HG03565 (cell line): ENCODE results near the gene SEPTIN12.
"Not testable (repeated sequence)": the region's sequence is repeated elsewhere in the genome, so short reads cannot be mapped to it uniquely, and the experiment has no call there.

Source experiments
- ATAC-seq: cut with Tn5 transposase; IDR thresholded peaks from one replicate; pipeline ENCODE4 v1.9.1; 2021; ENCODE audit warnings: mild to moderate bottlenecking, moderate library complexity; ENCODE audit not compliant: unreplicated experiment

The SEPTIN12 gene

DNA sequence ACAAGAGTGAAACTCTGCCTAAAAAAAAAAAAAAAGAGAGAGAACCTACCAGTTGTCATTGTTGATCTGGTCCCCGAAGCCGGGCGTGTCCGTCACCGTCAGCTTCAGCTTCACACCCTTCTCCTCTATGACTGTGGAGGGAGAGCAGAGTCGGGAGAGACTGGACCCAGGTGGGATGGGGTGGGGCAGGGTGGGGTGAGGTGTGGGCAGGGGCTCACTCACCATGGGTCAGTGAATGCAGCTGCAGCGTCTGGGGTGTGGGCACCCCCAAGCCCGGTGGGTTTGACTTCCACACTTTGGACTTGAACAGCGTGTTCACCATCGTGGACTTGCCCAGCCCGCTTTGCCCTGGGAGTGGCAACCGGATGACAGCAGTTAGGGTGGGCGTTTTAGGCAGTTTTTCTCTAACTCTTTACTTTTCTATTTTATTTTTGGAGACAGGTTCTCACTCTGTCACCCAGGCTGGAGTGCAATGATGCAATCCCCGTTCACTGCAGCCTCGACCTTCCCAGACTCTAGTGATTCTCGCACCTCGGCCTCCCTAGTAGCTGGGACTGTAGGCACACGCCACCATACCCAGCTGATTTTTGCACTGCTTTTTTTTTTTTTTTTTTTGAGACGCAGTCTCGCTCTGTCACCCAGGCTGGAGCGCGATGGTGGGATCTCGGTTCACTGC, 2.2 kb downstream of the SEPTIN12 start:
- no peak for ATAC-seq

DNA sequence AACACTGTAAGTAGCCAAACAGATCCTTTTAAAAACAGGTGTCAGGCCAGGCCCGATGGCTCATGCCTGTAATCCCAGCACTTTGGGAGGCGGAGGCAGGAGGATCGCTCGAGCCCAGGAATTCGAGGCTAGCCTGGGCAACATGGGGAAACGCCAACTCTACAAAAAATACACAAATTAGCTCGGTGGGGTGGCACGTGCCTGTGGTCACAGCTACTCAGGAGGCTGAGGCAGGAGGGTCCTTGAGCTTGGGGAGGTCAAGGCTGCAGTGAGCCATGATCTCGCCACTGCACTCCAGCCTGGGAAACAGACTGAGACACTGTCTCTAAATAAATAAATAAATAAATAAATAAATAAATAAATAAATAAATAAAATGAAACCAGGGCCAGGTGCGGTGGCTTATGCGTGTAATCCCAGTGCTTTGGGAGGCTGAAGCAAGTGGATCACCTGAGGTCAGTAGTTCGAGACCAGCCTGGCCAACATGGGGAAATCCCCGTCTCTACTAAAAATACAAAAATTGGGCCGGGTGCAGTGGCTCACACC, 3.6 kb downstream of the SEPTIN12 start:
- ATAC-seq: not testable (repeated sequence)

GRCh38 chr16:4783951-4784336, 4.2 kb downstream of the SEPTIN12 start:
- no peak for ATAC-seq

GRCh38 chr16:4783251-4783950, 4.7 kb downstream of the SEPTIN12 start:
- no peak for ATAC-seq

DNA sequence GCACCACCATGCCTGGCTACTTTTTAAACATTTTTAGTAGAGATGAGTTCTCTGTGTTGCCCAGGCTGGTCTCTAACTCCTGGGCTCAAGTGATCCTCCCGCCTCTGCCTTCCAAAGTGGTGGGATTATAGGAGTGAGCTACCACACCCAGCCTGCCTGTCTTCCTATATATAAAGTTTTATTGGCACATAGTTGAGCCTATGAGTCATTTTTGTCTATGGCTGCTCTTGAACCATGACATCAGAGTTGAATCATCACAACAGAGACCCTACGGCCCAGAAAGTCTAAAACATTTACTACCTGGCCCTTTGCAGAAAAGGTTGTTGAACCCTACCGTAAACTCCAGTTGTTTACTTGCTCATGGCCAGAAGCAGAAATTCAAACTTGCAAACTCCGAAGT, 7.9 kb downstream of the SEPTIN12 start:
- no peak for ATAC-seq

- no peak for ATAC-seq
Observed at GRCh38 chr16:4778050-4778392, 10.1 kb downstream of the SEPTIN12 start.

DNA sequence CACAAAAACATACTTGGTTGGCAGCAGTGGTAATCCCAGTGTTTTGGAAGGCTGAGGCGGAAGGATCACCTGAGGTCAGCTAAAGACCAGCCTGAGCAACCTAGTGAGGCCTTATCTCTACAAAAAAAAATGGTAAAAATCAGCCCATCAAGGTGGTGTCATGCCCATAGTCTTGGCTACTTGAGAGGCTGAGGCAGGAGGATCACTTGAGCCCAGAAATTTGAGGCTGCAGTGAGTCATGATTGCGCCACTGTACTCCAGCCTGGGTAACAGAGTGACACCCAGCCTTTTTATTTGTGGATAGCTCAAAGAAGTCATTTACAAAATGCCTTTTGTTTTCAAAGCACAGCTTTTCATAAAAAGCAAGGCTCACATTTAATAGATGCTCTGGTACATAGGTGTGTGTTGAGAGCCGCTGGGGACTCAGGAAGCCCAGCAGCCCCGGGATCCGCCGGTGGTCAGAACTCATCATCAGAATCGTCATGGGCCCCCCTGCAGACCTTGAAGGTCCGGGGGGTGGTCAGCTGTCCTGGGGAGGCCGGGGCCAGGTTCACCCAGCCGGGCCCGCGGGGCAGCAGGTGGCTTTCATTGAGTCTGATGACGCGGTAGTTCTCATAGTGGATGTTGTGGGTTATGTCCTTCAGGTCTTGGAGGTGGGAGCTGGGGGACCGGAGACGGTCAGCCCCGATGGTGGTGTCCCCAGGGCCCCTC, 10.7 kb downstream of the SEPTIN12 start:
- no peak for ATAC-seq

DNA sequence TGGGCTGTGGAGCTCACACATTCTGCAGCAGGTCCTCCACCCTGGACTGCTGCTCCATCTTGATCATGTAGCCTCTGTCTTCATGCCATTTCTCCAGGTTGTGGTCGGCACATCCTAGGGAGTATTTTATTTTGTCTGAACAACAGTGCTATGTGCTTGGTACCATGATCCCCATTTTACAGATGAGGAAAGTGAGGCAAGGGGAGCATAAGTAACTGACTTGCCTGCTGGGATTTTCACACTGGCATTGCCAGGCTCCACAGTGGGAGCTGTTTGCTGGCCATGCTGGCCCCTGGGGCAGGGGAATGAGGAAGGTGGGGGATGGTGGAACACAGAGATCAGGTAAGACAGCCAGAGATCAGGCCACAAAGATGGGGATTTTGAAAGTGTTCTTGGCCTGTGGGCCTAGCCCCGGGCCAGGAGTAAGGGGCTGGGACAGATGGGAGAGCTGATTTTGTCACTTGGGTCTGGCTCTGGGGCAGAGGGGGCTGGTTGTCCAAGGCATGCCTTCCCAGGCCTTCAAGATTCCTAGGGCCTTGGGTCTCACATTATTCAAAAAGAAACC, 11.9 kb downstream of the SEPTIN12 start:
- no peak for ATAC-seq

GRCh38 chr16:4775005-4775404, 13.1 kb downstream of the SEPTIN12 start:
- ATAC-seq: no peak

- ATAC-seq: no peak
Observed at GRCh38 chr16:4772351-4772750, 15.8 kb downstream of the SEPTIN12 start.

DNA sequence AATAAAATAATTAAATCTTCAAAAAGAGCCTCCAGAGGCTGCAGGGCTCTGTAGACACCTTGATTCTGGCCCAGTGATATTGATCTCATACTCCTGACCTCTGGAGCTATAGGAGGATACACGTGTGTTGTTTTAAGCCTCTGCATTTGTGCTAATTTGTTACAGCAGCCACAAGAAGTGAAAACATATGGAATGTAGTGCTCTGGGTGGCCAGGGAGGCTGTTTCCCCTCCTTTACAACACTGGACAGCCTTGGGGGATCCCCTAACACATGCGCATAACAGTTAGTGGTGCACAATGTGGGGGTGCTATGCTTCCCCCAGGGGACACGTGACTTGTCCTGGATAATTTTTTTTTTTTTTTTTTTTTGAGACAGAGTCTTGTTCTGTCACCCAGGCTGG, 16.5 kb downstream of the SEPTIN12 start:
- ATAC-seq: no peak

DNA sequence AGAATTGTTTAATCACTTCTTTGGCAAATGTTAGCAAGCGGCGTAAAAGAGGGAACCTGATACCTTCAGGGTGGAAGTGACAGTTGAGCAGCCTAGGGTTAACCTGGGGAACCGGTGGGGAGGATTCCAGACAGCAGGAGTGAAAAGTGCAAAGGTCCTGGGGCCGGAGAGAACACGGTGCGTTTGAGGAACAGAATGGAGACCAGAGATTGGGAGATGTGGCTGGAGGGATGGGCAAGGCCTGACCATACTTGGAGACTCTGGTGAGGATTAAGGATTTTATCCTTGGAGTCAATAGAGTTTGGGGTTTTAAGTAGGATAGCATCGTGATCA, 18.9 kb downstream of the SEPTIN12 start:
- ATAC-seq: no peak

DNA sequence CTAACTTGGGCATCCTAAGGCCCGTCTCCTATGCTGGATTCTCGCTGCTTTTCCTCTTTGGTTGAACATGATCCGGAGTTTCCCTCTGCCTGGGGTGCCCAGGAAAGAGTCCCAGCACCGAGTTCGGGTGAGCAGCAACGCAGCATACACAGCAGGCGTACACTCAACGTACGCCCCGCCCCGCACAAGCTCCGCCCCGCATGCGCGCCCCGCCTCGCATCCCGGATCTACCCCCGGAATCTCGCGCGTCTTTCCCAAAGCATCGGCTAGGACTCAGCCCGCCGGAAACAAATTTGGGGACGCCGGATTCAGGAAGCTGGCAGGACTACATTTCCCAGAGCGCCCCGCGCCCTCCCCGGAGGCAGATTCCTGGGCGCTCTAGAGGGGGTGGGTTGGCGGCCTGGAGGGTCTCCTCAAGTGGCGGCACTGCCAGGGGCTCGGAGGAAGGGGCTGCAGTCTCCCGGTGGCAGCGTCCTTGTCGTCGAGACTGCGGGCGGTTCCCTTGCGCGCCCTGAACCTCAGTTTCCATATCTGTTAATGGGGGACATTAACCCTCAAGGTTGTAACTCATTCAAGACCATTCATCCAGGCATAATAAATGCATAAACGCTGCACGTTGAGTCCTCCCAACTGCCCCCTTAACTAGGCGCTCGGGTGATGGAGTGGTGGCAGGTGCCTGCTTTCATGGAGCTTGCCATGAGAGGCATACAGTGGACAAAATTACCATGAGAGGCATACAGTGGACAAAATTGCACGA, 19.4 kb downstream of the SEPTIN12 start:
- peak; percentile 45 for ATAC-seq

DNA sequence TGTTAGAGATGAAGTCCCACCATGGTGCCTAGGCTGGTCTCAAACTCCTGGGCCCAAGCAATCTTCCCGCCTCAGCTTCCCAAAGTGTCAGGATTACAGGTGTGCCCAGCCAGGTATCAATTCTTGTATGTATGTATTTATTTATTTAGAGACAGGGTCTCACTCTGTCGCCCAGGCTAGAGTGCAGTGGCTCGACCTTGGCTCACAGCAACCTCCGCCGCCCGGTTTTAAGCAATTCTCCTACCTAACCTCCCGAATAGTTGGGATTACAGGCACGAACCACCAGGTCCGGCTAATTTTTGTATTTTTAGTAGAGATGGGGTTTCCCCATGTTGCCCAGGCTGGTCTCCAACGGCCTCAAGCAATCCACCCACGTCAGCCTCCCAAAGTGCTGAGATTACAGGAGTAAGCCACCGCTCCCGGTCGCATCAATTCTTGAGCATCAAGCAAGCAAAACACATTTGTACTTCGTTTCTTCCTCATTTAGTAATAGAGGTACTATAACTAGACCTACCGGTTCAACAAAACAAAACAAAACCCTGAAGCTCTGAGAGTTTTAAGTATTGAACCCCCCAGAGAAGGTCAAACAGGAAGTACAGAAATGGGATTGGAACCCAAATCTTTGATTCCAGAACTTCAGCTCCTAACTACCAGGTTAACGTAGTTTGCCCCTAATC, 20.1 kb downstream of the SEPTIN12 start:
- ATAC-seq: no peak

DNA sequence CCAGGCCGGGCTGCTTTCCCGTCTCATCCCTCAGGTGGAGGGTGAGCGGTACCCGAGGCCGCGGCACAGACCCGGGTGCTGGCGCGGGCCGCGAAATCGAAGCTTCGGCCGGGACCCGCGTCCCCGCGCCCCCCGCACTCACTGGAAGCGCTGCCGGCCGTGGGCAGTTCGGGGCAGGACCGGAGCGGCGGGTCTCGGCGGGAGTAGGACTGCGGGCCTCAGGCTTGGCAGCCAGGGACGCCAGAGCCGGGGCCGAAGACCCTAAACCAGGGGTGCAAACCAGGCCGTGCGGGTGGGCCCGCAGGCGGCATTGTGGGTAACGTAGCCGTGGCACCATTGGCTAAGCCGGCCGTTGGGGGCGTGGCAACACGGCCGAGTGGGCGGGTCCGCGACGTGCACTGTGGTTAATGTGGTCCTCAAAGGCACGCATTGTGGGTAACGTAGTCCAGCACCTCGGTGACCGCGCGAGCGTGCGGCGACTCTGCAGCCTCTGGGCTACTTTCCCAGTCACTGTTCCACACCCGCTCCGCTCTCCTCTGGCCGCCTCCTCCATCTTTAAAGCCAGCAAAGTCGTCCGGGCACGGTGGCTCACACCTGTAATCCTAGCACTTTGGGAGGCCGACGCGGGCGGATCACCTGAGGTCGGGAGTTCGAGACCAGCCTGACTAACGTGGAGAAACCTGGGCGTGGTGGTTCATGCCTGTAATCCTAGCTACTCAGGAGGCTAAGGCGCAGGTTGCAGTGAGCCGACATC, 21.1 kb downstream of the SEPTIN12 start, which contains the start of gene ZNF500:
Gene ZNF500 (minus strand): TSS at position 288 of the 754 bp plus-strand sequence. CDS start 1,184 bp downstream, outside the sequence.
- ATAC-seq: peak; percentile 83

DNA sequence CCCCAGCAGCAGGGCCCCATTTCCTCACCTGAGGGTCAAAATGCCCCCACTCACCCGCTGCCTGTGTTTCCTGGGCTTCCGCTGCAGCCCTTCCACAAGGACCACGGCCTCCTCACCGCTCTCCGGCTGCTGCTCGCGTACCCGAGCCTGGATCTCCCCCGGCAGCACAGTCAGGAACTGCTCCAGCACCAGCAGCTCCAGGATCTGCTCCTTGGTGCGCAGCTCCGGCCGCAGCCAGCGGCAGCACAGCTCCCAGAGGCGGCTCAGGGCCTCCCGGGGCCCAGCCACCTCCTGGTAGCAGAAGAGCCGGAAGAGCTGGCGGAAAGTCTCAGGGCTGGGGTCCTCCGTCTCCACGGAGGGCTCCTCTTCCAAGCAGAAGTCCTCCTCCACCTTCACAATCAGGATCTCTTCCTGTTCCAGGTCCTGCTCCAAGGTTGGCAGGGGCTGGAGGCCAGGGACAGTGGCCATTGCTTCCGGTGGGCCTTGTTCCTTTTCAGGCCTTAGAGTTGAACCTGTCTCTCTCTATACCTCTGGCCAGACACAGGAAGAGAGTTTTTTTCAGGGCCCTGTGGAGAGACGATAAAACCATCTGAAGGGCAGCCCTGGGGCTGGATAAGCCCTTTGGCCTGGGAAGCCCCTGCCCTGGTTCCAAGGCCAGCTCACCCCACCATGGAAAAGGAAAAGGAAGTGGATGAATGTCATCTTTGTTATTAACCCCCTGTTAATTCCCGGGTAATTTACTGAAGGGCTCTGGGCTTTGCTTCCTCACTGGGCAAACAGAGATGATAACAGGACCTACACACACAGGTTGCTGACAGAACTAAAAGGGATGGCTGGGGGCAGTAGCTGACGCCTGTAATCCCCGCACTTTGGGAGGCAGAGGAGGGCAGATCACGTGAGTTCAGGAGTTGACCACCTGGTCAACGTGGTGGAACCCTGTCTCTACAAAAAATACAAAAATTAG, 22.4 kb downstream of the SEPTIN12 start:
- no peak for ATAC-seq

DNA sequence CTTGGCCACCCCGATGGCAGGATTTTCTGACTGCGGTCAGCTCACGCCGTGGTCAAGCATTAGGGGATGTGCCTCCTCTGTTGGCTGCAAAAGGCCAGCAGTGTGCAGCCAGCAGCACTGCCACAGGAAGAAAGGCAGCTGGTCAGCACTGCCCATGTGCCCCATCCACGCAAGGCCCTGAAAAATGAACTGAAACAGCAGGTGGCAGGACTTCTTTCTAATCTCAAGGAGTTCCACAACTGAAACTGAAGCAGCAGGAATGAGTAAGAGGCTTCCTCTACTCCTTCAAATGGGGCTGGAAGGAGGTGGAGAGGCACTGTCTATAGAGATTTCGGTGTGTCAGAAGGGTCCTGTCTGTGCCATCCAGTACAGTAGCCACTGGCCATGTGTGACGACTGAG, 24.4 kb downstream of the SEPTIN12 start:
- no peak for ATAC-seq

DNA sequence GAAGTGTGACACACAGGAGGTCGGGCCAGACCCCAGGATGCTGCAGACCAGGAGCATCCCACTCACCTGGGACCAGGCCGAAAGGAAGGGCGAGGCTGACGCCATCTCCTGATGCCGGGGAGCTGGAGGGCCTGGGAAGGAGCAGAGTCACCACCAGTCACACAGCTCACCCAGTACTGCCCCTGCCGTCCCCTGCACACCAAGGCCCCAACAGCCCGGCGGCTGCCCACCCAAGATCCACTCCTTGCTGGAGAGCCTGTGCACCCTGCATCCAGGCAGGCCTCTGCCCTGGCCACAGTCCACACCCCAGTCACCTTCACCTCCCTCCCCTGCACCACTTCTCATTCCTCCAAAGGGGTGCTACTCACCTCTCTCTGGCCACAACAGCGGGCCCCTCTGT, 25.9 kb downstream of the SEPTIN12 start:
- ATAC-seq: no peak
